ENCODE data around the gene FNBP1.
A peak's percentile ranks its signal among the peaks of the same experiment; 100 is the strongest.
"Not testable (repeated sequence)": the region's sequence is repeated elsewhere in the genome, so short reads cannot be mapped to it uniquely, and the experiment has no call there.

The FNBP1 gene

DNA sequence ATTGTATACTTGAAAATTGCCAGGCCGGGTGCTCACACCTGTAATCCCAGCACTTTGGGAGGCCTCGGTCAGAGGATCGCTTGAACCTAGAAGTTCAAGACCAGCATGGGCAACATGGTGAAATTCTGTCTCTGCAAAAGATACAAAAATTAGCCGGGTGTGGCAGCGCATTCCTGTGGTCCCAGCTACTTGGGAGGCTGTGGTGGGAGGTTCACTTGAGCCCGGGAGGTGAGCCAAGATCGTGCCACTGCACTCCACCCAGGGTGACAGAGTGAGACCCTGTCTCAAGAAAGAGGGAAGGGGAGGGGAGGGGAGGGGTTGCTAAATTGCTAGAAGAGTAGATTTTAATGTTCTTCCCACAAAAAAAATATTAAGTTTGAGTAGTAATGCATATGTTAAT, 53.2 kb downstream of the FNBP1 start:
- DNase-seq: no peak

DNA sequence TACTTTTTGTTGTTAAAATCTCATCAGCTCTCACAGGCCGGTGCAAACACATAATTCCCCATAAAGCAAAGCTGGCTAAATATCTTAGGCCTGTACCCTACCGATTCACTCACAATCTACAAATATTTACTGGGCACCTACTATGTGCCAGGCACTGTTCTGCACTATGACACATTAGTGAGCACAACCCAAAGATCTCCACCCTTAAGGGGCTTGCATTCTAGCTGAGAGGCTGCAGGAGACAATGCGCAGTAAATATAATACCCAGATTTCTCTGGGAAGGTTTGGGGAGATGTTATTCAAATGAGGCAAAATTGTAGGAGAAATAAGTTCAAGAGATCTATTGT, 53.7 kb downstream of the FNBP1 start:
- no peak for DNase-seq

- DNase-seq: no peak
Observed at GRCh38 chr9:129988607-129989361, 54.2 kb downstream of the FNBP1 start.

DNA sequence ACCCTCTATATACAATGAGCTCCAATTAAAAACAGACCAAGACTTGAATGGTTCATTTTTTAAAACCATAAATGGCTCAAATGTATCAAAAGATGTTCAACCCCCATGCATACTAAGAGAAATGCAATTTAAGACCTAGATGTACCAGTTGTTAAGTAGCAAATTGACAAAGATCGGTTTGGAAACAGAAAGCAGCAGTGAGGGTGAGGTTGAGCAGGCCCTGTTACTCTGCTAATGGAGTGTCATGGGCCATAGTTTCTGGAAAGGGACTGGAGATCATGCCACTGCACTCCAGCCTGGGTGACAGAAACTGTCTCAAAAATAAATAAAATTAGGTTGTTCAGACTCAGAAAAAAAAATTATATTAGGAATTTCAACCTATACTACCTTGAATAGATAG, 55.0 kb downstream of the FNBP1 start:
- no peak for DNase-seq

- DNase-seq: no peak
Observed at GRCh38 chr9:129987047-129987446, 55.9 kb downstream of the FNBP1 start.

DNA sequence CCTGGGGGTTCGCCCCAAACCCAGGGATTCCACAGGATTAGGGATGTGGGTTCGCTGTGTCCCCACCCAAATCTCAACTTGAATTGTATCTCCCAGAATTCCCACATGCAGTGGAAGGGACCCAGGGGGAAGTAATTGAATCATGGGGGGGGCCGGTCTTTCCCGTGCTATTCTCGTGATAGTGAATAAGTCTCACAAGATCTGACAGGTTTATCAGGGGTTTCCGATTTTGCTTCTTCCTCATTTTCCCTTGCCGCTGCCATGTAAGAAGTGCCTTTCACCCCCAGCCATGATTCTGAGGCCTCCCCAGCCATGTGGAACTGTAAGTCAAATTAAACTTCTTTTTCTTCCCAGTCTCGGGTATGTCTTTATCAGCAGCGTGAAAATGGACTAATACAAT, 58.4 kb downstream of the FNBP1 start:
- not testable (repeated sequence) for DNase-seq

DNA sequence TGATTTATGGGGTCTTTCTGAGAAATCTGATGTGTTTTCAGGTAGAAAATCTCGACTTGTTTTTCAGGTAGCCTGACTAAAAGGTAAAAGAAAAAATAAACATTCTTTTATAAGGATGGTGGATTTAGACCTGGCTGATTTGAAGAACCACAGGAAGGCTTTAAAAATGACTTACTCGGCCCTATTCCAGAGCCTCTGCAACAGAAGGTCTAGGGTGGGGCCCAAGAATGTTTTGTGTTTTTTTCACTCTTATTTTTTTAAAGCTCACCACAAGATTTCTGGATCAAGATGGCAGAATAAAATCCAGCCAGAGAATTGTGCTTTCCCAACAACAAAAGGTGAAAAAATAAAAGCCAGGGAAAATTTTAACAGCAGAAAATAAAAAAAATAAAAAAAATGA, 59.1 kb downstream of the FNBP1 start:
- DNase-seq: no peak

GRCh38 chr9:129981180-129981907, 61.6 kb downstream of the FNBP1 start:
- DNase-seq: no peak

- DNase-seq: not testable (repeated sequence)
Observed at GRCh38 chr9:129980224-129980623, 62.8 kb downstream of the FNBP1 start.

- no peak for DNase-seq
Observed at GRCh38 chr9:129979071-129979745, 63.8 kb downstream of the FNBP1 start.

DNA sequence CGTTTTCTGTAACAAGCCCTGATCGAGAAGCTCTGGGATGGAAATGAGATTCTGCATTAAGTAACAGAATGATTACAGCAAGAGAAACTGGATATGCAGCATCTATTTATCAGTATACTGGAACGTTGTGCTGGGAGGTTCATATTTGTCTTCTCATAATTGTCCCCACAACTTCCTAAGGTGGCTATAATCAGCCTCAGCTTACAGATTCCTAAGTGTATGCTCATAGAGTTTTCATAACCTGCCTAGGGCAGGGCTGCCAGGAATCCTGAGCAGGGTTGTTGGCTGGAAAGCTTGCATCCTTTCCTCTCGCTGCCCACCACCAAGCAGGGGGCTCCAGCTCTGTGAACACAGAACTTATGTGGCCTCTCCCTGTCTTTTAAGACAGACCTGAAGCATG, 70.2 kb downstream of the FNBP1 start:
- no peak for DNase-seq

GRCh38 chr9:129968690-129969485, 74.1 kb downstream of the FNBP1 start:
- DNase-seq: no peak

- DNase-seq: no peak
Observed at GRCh38 chr9:129964901-129965734, 77.9 kb downstream of the FNBP1 start.

DNA sequence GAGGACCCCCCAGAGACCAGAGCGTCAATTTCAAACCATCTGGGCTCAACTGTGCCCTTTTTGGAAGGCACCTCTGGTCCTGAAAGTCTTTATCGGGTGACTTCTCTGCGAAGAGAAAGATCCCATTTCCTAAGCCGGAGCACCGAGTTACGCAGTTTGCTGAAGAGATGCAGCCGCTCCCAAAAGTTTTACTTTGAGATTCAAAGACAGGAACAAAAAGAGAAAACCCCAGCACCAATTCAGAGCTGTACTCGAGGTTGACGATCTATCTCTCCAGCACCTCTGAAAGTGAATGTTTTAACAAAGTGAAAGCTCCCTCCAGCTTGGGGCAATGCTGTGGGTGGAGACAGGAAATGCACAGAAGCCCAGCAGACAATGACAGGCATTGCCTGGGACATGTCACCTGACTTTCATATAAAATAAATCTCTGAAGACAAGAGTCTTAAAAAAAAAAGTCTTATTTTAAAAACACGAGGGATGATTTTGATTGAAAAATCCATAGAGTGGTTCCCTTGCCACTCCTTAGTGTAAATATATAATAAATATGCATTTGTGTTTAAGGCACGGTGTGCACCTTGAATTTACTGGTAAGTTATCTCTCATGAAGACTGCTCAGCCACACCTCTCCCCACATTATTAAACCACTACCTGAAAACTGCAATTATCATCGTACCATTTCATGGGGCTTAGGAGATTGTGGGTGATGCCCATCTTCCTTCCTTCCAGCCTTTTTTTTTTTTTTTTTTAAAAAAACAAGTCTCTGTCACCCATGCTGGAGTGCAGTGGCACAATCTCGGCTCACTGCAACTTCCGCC, 79.9 kb downstream of the FNBP1 start:
- DNase-seq: peak; percentile 44

DNA sequence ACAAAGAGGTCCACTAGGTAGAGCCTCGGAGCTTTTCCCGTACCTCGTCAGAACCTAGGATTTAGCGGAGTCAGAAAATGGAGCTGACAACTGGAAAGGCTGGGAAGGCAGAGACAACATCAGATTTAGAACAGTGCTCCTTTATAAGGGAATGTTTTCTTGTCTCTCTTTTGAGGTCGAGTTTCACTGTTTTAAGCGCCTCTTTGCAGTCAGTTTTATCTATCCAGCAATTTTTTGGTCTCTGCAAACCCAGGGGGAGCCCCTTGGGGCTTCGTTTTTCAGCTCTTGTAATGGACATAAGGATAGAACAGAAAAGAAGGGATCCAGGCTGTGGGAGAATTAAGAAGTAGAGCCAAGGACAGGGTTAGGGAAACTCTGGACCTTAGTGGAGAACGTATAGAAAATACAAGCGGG, 80.5 kb downstream of the FNBP1 start:
- no peak for DNase-seq

GRCh38 chr9:129958796-129959195, 84.2 kb downstream of the FNBP1 start:
- DNase-seq: no peak

DNA sequence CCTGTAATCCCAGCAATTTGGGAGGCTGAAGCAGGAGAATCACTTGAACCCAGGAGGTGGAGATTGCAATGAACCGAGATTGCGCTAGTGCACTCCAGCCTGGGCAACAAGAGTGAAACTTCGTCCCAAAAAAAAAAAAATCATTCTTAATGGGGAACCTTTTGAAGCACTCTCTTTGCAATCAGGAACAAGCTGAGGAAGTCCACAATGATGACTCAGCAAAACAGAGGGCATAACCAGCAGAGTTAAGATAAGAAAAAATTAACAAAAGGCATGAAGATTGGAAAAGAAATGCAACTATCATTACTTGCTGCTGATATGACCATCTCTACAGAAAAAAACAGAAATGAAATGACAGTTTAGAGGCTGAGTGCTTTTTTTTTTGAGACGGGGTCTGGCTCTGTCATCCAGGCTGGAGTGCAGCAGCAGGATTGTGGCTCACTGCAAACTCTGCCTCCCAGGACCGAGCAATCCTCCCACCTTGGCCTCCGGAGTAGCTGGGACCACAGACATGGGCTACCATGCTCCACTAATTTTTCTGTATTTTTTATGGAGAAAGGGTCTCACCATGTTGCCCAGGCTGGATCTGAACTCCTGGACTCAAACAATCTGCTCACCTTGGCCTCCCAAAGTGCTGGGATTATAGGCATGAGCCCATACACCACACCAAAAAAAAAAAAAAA, 88.0 kb downstream of the FNBP1 start:
- peak; percentile 68 to 70 for DNase-seq

- DNase-seq: no peak
Observed at GRCh38 chr9:129953736-129954135, 89.3 kb downstream of the FNBP1 start.

DNA sequence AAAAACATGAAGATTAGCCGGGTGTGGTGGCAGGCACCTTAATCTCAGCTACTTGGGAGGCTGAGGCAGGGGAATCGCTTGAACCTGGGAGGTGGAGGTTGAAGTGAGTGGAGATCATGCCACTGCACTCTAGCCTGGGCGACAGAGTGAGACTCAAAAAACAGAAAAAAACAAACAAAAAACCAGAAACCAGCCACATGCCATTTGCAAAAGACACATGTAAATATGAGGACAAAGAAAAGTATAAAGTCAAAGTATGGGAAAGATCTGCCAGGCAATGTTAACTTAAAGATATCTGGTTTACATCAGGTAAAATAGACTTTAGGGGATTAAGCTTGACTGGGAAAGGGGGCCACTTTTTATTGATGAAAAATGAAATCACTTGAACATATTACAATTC, 90.7 kb downstream of the FNBP1 start:
- no peak for DNase-seq

- DNase-seq: no peak
Observed at GRCh38 chr9:129949821-129950220, 93.2 kb downstream of the FNBP1 start.

DNA sequence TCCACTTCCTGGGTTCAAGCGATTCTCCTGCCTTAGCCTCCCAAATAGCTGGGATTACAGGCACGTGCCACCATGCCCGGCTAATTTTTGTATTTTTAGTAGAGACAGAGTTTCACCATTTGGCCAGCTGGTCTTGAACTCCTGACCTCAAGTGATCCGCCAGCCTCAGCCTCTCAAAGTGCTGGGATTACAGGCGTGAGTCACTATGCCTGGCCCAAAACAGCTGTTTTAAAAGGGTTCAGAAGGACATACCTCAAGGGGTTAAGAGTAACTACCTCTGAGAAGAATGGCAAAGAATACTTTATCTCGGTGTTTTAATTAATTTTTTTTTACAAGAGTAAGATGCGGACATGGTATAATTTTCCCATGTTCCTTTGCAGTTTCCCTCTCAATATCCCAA, 94.4 kb downstream of the FNBP1 start:
- DNase-seq: not testable (repeated sequence)

Measured in Kasumi-1 (cell line).